GM21526 (cell line): Measurements from ENCODE around the gene GGTLC1.
"Not testable (repeated sequence)": the region's sequence is repeated elsewhere in the genome, so short reads cannot be mapped to it uniquely, and the experiment has no call there.

Experiments used
- ATAC-seq: cut with Tn5 transposase; IDR thresholded peaks from one replicate; pipeline ENCODE4 v1.9.1; 2021; ENCODE audit warnings: moderate library complexity; ENCODE audit not compliant: unreplicated experiment, low FRiP score

The GGTLC1 gene

DNA sequence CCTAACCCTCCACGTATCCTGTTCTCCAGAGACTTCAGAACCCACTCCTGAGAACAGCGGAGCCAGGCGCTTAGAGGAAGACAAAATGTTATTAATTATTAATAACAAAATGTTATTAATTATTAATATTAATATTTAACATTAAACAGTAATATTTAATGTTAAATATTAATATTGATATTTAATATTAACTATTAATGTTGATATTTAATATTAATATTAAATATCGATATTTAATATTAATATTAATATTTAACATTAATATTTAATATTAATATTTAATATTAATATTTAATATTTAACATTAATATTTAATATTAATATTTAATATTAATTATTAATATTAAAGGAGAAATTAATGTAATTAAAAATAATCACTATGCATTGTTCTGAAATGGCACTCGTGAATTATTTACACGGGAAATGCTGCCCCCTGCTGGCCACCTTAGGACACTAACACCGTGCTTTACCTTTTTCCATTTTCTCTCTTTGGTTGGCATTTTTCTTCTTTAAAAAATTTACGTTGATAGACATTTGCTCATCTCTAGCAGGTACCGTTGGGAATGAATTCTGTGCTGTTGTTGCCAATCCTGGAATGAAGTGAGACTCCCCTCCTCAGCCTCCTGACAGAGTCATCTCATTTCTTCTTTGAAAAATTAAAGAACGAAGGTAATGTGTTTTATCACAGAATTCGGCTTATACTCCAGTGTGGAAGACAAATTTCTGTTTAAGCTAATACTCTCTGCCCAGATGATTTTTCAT, 7.5 kb upstream of the GGTLC1 start:
- no peak for ATAC-seq

DNA sequence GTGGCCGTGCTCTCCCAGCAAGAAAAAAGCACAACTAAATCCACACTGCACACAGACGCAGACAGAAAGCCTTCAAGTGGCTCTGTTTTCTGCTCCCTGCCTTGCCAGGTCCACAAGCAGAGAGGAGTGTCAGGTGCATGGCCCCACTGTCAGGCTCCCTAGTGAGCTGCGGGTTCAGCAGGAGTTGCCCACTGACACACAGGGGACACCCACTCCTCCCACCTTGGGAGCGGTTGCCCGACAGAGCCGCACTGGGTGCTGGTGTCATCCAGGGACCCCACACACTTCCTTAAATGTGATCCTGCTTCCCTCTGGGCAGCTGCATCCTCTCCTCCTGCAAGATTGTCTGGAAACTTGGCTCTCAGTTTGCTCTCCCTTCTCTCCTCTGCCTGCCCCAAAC, 6.7 kb upstream of the GGTLC1 start:
- not testable (repeated sequence) for ATAC-seq

DNA sequence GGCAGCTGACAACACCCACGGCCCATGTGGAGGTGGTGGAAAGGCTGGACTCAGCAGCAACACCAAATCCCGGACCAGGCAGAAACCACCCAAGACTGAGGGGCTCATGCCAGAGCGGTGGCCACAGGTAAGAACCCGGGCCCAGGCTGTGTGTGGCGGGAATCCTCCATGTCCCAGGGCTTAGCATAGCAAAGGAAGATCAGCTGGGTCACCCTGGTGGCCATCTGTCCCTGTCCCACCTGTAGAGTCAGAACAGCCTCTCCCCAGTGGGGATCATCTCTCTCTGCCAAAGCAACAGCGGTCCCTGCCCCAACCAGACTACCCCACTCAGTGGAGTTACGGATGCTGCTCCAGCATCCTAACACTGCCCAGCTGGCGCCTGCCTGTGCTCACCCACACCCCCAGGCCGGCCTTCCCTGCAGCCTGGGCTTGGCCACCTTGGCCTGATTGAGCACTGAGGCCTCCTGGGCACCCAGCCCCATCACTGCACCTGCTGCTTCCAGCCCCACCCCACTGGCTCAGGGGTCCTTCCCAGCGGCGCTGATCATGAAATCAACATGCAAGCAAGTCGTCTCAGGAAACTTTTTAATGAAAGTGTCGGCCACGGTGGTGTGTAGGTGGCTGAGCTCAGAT, 5.5 kb upstream of the GGTLC1 start:
- not testable (repeated sequence) for ATAC-seq

DNA sequence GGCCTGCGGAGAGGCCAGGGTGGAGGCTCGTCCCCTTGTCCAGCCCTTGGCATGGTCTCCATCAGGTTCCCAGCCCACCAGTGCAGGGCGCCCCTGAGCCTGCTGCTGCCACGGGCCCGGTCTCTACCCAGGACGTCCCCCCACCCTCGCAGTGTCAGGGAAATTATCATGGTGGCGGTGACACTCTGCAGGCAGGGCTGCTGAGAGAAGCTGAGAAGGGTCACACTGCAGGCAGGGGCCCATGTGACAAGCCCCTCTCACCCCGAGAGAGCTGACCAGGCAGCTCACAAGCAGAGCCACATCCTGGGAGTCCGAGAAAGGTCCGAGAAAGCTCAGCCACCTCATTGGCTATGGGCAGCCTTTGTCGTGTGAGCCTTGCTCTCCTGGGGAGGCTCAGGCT, 4.9 kb upstream of the GGTLC1 start:
- ATAC-seq: not testable (repeated sequence)

DNA sequence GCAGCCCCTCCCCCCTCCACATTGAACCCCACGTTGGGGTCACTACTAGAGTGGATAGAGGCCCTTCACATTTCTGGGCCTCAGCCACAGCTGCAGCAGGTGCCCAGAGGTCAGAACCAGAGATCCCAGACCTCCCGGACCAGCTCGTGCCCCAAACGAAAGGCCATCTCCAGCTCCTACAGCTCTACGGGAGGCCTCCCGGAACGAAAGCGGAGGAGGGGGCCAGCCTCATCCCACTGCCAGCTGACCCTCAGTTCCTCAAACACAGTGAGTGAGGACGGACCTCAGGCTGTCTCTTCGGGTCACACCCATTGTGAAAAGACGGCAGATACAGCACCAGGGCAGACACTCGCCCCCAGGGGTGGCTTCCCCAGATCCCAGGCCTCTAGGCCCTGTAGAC, 1.7 kb upstream of the GGTLC1 start:
- ATAC-seq: not testable (repeated sequence)

DNA sequence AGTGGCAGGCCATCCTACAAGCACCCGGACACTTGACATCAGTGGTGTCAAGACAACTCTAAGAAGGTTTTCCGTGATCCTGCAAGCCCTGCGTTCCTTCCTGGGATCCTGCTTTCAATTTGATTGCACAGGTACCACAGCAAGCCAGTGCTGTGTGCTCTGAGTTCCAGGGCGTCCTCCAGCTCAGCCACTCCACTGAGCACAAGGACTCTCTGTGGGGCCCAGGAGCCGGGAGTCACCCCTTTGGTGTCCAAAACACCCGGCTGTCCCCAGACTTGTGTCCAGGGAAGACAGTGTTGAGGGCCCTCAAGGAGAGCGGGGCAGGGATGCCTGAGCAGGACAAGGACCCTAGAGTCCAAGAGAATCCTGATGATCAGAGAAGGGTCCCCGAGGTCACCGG, 387 bp upstream of the GGTLC1 start:
- not testable (repeated sequence) for ATAC-seq

DNA sequence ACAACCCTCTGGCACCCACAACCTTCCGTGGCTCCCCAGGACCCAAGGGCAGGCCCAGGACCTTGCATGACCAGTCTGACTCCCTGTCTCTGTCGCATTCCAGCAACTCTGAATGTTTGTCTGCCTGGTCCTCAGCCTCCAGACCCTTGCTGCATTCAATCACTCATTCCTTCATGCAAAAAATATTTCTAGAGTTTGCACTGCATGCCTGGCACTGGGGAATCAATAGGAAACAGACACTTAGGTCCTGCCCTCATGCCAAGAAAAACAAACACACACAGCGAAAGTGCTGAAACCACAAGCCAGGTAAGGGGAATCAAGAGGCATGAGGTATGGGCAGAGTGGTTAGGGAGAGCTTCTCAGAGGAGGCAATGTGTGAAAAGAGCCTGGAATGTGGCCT, 1.9 kb downstream of the GGTLC1 start:
- ATAC-seq: not testable (repeated sequence)

DNA sequence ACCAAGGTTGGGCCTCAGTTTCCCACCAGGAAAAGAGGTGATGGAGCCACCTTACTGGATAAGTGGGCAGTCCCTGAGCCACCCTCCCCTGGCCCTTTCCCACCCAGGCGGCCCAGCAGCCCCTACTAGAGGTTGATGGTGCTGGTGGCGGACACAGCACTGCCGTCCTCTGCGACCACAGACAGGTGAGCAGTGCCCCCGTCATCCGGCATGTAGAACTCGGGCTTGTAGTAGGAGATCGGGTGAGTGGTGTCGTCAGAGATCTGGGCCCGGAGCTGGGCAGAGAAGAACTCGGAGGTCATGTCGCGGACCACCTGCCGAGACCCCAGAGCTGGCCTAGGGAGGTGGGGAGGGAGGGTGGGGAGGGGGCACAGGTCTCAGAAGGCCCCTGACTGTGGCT, 2.3 kb downstream of the GGTLC1 start:
- not testable (repeated sequence) for ATAC-seq

DNA sequence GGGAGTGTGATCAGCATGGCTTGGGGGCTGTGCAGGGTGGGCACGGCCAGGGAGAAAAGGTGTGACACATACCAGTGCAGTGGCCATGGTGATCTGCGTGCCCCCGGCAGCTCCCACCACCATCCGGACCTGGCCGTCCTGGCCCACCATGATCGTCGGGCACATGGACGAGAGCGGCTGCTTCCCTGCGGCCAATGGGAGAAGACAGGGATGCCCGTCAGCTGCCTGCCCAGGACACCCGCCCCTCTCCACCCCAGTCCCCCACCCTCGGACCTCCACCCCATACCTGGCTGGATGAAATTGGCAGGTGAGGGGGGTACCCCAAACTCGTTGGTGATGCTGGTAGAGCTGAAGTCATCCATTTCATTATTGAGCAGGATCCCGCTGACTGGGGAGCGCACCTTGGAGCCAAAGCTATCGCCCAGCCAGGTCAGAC, 2.8 kb downstream of the GGTLC1 start:
- ATAC-seq: not testable (repeated sequence)

DNA sequence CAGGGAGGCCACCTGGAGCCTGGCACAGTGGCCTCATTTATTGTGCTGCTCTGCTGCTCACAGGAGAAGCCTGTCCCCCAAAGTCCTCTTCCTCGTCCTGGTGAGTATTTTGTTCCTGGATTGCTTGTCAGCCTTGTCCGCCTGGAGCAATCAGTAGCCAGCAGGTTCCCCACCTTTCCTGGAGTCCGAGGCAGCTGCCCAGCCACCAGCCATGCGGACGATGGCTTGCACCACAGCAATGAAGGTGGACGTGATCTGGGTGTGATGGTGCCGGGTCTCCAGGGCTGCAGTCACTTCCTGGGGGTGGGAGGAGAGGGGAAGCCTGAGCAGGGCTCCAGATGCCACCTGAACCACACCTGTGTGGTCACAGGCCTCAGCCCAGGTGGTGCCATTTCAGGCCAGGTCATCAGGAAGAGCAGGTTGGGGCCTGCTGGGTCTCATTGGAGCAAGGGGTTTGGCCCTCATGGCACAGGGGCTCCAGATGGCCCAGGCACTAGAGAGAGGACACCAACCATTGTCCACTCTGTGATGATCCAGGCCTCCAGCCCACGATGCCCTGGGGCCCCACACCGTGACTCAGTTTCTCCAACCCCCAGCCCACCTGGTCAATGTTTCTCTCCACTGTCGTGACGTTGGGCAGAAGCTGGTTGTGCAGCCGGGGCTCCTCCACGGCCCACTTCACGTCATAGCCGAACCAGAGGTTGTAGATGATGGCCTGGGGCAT, 3.4 kb downstream of the GGTLC1 start:
- not testable (repeated sequence) for ATAC-seq

DNA sequence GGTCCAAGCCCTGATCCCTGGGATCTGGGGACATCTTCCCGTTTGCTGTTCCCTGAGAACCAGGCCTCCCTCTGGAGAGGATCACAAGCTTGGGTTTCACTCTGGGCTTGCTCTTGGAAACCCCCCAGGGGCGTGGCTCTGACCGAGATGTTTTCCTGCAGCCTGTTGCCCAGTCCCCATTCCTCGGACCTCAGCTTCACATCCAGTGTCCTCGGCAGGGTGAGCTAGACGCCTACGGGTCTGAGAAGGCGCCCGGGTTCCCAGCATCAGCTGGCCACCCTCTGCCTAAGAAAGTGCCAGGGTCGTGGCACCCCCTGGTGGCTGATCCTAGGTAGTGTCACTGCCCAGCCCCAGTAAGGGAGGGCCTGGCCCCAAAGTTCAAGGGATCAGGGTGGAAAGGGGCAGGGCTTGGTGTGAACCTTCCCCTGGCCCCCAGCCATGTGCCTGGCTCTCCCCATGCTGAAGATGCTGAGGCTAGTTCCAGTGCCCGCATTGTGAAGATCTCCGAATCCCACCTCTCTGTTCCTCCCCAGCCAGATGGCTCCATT, 4.0 kb downstream of the GGTLC1 start:
- ATAC-seq: not testable (repeated sequence)

DNA sequence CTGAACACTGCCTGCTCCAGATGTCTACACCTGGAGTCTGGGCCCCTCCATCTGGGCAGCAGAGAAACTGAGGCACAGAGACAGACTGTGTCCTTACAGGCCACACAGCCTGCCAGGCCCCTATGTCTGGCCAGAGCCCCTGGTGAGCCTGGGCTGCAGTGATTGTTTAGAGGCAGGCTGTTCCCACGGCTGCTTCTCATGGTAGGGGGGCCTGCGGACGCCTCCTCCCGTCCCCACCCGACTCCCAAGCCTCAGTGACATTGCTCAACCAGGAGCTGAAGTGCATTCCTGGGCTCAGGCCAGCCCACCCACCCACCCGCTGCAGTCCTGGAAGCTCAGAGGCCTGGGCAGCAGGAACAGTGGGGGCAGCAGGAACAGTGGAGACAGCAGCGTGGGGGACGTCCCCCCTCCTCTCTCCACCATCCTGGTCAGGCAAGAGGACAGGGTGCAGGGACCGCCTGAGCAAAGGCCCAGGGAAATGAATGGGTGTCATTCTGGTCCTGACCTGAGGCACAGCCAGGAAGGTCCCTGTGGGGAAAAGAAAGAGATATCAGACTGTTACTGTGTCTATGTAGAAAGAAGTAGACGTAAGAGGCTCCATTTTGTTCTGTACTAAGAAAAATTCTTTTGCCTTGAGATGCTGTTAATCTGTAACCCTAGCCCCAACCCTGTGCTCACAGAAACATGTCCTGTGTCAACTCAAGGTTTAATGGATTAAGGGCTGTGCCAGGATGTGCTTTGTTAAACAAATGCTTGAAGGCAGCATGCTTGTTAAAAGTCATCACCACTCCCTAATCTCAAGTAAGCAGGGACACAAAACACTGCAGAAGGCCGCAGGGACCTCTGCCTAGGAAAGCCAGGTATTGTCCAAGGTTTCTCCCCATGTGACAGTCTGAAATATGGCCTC, 6.2 kb downstream of the GGTLC1 start:
- not testable (repeated sequence) for ATAC-seq

DNA sequence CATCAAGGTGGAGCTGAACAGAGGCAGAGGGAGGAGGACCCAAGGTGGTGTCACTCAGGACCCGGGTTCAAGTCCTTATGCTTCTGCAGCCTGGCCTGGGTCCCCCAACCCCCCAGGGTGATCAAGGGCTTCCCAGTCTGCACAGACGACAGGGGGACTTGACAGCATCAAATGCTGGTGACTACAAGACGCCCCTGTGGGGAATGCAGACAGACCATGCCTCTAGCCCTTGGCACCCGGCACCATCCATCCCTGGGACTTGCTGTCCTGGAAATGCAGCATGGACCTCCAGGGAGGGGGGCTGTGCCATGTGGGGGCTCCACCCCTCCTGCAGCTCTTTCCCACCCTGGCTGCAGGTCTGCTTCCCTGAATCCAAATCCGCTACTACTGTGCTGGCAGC, 7.1 kb downstream of the GGTLC1 start:
- ATAC-seq: not testable (repeated sequence)

DNA sequence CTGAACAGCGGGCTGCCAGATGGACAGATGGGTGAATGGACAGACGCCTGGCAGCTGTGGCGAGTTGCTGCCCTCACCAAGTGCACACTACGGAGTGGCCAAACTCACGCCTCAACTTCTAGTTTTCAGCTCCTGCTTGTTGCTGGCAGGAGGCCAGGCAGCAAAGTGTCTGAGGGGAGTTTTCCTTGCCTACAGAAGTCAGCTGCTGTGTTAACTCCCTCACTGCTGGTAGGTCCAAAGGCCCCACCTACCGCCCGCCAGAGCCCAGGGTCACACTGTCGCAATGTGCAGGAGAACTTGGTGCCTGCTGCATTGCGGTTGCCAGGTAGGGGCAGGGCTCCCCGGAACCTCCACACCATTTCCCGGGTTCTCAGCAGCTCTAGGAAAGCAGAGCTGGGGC, 7.6 kb downstream of the GGTLC1 start:
- not testable (repeated sequence) for ATAC-seq

DNA sequence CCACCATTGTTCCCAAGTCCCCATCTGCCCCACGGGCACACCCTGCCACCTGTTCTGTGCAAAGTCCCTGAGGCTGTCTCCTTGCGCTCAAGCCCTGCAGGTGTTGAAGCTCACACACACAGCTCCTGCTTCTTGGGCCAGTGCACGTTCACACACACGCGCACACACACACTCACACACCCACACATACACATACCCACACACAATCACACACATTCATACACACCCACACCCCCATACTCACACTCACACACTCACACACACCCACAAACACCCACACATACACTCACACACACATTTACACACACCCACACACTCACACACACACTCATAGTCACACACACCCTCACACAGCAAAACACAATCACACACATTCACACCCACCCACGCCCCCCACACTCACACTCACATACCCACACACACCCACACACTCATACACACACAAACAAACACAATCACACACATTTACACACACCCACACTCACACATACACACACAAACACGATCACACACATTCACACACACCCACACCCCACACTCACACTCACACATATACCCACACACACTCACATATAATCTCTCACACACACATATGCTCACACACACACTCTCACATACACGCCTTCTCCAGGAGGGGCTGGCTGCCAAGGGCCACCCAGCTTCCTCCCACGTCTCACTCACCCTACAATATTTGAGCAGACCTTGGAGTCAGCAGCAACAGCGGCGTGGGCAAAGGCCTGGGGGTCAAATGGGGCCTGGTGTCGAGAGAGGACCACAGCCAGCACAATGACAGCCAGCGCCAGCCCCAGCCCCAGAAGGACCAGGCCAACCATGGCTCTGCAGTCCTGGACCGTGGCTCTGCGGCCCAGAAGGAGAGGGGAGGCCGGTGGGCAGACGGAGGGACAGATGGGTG, 8.4 kb downstream of the GGTLC1 start:
- ATAC-seq: not testable (repeated sequence)

DNA sequence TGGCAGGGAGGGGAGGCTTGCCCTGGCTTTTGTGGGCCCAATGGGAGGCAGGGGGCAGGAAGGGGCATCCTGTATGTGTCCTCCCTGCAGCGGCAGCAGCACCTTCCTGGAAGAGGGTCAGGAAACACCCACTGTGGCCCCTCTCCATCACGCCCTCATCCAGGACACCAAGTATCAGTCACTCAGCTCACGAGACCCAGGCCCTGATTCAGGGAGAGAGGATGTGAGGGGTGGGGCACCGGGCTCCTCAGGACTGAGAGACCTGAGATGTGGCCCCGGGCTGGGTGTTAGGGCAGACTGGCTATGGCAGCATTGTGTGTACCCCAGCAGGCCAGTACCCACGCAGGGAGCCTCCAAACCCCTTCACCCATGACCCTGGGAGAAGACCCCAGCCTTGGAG, 9.2 kb downstream of the GGTLC1 start:
- not testable (repeated sequence) for ATAC-seq

DNA sequence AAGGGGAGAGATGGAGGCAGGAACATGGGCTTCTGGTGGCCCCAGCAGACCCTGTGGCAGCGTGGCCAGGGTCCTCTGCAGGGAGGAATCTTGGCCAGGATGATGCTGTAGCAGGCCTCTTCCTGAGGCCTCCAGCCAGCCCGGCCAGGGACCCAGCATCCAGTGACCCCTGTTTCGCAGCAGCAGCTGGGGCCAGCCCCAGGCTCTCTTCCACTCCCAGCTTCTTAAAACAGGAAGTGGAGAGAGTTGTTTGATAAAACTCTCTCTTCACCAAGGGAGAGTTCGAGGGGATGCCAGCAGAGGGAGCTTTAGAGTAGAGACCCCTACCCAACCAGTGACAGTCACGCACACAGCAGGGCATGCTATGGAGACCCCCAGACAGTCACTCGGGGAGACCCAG, 10.1 kb downstream of the GGTLC1 start:
- not testable (repeated sequence) for ATAC-seq

DNA sequence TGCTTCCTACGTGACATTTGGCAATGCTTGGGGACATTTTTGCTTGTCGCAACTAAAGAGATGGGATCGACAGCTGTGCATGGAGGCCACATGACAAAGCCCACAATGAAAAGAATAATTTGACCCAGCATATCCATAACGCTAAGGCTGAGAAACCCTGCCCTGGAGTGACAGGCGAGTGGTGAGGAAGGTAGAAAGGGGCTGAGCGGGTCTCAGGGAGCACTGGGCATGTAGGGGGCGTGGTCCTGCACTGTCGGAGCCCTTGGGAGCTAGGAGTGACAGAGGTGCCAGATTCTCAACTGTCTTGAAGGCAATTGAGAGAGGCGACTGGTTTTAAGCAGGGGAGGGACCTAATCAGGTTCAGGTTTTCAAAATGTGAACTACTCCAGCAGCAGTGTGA, 13.6 kb downstream of the GGTLC1 start:
- no peak for ATAC-seq

DNA sequence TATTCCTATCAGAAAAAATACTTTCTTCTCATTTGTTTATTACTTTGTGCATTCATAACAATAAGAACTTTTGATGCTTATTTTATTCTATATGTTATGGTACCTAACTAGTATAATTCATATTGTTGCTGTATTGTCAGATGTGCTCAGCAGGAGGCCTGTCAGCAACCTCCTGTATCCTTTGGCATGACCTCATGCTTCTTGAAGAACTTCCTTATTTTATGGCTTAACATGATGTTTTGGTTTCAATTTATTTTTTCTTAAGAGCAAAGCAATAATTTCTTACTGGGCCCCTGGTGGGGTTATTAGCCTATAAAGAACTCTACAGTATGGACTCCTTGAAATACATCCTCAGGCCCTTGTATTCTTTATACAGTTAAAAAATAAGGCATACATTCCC, 17.3 kb downstream of the GGTLC1 start:
- no peak for ATAC-seq
